GM20431 (cell line): ENCODE results near the gene ACRV1.

Experiments
- in situ Hi-C: fragments of 300-500 bp; cut with MseI, MboI; formaldehyde crosslinking; loops from one replicate; pipeline ENCODE4 v1.15.0; 2020; ENCODE audit warnings: low sequenced_read_pairs; ENCODE audit not compliant: unreplicated experiment

Gene ACRV1

GRCh38 chr11:125662689-125663088 is 18.0 kb downstream of the ACRV1 start:
- in situ Hi-C loops: no loop called here

DNA sequence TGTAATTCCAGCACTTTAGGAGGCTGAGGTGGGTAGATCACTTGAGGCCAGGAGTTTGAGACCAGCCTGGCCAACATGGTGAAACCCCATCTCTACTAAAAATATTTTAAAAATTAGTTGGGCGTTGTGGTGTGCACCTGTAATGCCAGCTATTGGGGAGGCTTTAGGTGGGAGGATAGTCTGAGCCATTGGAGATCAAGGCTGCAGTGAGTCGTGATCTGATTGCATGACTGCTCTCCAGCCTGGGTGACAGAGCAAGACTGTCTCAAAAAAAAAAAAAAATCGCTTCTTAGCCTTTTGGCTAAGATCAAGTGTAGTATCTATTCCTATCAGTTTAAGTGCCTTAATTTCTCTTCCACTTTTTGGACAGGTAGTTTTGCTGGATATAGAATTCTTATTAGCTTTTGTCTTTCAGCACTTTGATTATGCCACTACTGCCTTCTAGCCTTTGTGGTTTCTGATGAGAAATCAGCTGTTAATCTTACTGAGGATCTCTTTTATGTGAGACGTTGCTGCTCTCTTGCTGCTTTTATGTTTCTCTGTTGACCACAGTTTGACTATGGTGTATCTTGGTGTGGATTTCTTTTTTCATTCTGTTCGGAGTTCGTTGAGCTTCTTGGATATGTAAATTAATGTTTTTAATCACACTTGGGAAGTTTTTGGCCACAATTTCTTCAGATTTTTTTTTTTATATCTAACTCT is 31.0 kb downstream of the ACRV1 start:
- in situ Hi-C loops: no loop called here

GRCh38 chr11:125645871-125646270 is 34.8 kb downstream of the ACRV1 start:
- in situ Hi-C loops: no loop called here

DNA sequence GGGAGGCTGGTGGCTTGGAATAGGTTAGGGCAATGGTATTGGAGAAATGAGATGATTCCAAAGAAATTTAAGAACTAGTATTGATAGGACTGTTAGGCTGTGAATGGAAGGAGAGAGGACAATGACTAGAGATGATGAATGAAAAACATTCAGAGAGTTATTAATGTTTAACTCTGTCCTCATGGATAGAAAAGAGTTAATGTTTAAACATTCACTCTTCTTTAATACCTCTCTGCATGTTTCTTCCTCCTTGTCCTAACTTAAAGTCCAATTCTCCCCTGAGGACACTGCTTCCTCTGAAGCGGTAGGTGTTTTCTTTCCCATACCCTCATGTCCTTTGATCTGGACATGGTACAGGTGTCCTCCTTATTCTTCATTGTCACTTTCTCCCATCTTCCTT is 42.3 kb downstream of the ACRV1 start:
- in situ Hi-C loops: no loop called here

DNA sequence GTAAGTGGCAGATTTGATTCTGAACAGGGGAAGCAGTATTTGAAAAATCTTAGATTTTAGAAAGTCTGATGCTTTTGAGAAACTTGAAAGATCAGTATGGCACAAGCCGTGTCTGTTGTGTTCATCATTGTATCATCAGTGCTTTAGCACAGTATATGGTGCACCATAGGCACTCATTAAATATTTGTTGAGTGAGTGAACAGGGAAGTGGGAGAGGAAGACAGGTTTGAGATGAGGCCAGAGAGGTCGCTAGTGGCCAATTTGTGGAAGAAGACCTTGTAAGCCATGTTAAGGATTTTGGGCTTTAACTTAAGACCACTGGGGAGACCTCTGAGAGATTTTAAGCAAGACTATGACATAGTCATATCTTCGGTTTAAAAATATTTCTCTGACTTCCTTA is 42.8 kb downstream of the ACRV1 start:
- in situ Hi-C loops: no loop called here

DNA sequence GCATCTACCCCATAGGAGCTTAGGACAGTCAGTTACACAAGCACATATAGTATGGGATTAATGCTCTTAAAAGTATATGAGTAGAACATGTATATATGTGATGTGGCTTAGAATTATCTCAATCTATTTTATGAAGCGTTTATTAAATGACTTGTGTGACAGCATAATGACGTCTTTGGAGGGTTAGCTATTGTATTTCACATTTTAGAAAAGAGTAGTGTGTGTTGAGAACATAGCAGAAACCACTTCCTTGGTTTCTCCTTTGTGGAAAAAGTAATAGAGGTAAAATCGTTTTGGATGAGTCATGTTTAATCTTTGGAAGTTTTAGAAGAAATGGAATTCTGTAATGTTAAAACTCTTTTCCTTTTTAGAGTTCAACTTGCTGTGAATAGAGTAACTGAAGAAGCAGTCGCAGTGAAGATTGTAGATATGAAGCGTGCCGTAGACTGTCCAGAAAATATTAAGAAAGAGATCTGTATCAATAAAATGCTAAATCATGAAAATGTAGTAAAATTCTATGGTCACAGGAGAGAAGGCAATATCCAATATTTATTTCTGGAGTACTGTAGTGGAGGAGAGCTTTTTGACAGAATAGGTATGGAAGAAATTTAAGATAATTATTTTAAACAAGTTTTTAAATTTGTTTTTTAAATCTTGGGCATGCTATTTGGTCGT is 53.3 kb downstream of the ACRV1 start:
- in situ Hi-C loops: no loop called here

DNA sequence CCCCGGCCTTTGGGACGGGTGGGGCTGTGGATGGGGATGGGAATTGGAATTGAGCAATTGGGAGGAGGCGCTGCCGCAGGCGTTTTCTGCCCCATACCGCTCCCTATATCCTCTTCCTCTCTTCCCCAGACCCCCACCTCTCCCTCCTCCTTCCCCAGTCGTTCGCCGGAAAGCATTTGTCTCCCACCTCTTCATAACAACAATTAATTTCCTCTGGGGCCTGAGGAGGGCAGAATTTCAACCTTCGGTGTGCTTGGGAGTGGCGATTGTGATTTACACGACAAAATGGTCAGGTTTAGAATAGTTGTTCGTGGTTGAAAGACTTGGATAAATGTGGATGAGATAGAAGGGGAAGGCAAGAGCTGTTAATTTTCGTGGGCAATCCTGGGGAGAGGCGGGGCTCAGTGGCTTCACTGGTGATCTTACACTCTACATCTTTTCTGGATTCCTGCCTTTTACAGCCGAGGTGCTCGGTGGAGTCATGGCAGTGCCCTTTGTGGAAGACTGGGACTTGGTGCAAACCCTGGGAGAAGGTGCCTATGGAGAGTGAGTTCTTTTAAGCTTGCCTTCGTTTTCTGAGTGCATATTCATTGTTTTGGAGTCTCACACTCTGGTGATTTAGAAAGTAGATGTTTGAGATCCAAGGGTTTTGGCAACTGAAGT is 54.2 kb downstream of the ACRV1 start:
- in situ Hi-C loops: no loop called here

- in situ Hi-C loops: no loop called here
Measured at GRCh38 chr11:125625630-125626287, 54.9 kb downstream of the ACRV1 start.

DNA sequence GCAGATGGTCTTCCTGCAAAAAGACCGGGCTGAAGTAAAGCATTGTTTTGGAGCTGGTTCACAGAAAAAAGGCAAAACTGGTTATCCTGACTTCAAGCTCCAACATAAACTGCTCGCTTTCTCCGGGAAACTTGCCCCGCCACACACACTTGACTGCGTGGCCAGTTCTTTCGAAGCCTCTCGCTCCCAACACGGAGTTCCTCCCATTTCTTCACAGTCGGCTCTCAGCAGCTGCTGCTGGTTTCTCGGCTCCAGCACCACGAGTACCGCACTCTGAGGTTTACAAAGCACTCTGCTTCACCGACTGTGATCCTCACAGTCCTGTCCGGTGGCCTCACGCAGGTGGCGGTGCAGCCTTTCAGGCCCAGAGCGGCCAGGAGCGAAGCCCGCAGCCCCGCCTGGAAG is 55.4 kb downstream of the ACRV1 start:
- in situ Hi-C loops: no loop called here

- in situ Hi-C loops: no loop called here
Measured at GRCh38 chr11:125624756-125625213, 55.9 kb downstream of the ACRV1 start, which contains the start of gene CHEK1. CHEK1 (plus strand) TSS chr11:125625163; CDS start chr11:125626769, 1,606 bp downstream.

DNA sequence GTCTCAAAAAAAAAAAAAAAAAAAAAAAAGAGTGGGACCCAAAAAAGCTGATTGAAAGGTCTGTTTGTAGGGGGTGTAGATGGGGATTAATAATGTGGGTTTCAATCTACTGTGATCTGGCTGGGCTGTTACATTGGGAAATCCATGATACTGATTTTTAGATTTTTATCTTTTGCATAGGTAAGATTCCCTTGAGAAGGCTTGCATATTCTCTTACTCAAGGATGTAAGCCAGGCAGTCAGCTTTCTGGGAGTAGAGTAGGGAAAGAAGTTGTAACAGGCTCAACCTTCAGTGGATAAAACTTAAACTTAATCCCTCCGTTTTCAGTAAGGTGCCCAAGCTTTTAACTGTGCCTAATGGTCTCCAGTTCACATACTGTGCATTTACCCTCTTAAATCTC is 57.6 kb downstream of the ACRV1 start:
- in situ Hi-C loops: no loop called here

- in situ Hi-C loops: no loop called here
Measured at GRCh38 chr11:125621995-125622394, 58.7 kb downstream of the ACRV1 start.
